ENCODE data around the gene SORBS1.
A peak's percentile ranks its signal among the peaks of the same experiment; 100 is the strongest.

SORBS1 gene
- 1.3 to 2.9 reads per million in 2 donors for total RNA-seq

GRCh38 chr10:95561177-95561863, at the start of gene SORBS1:
SORBS1 (minus strand) TSS chr10:95561371; CDS start chr10:95441135, 120,236 bp downstream.
- peak; percentile 84 for DNase-seq

- DNase-seq: no peak
Measured at GRCh38 chr10:95610727-95611126, 49.6 kb upstream of the SORBS1 start.

- no peak for DNase-seq
Measured at GRCh38 chr10:95606922-95607321, 45.8 kb upstream of the SORBS1 start.

- no peak for DNase-seq
Measured at GRCh38 chr10:95605163-95605562, 44.0 kb upstream of the SORBS1 start.

- DNase-seq: no peak
Measured at GRCh38 chr10:95604630-95605029, 43.5 kb upstream of the SORBS1 start.

GRCh38 chr10:95602382-95602781, 41.2 kb upstream of the SORBS1 start:
- no peak for DNase-seq

GRCh38 chr10:95601116-95601719, 40.0 kb upstream of the SORBS1 start:
- peak; percentile 19 for DNase-seq

- no peak for DNase-seq
Measured at GRCh38 chr10:95600158-95600557, 39.0 kb upstream of the SORBS1 start.

GRCh38 chr10:95597788-95598187, 36.6 kb upstream of the SORBS1 start:
- no peak for DNase-seq

GRCh38 chr10:95588025-95588424, 26.9 kb upstream of the SORBS1 start:
- DNase-seq: no peak

GRCh38 chr10:95579835-95580535, 18.8 kb upstream of the SORBS1 start:
- no peak for DNase-seq

GRCh38 chr10:95579292-95579691, 18.1 kb upstream of the SORBS1 start:
- no peak for DNase-seq

GRCh38 chr10:95578619-95579018, 17.4 kb upstream of the SORBS1 start:
- DNase-seq: no peak

- no peak for DNase-seq
Measured at GRCh38 chr10:95574649-95575365, 13.6 kb upstream of the SORBS1 start.

GRCh38 chr10:95573964-95574604, 12.9 kb upstream of the SORBS1 start:
- DNase-seq: no peak

- no peak for DNase-seq
Measured at GRCh38 chr10:95573527-95573926, 12.4 kb upstream of the SORBS1 start.

- no peak for DNase-seq
Measured at GRCh38 chr10:95572131-95572820, 11.1 kb upstream of the SORBS1 start.

GRCh38 chr10:95571390-95571789, 10.2 kb upstream of the SORBS1 start:
- no peak for DNase-seq

- no peak for DNase-seq
Measured at GRCh38 chr10:95569368-95569767, 8.2 kb upstream of the SORBS1 start.

- DNase-seq: no peak
Measured at GRCh38 chr10:95567903-95568630, 6.9 kb upstream of the SORBS1 start.

GRCh38 chr10:95566136-95566535, 5.0 kb upstream of the SORBS1 start:
- DNase-seq: no peak
